H1 (cell line): Measurements from ENCODE around the gene LRRC49. TPM values are rescaled to one million over a fixed set of nuclear protein-coding genes. Genes with fewer than 3 reads are reported as not detected.

Experiments
- CTCF ChIA-PET: fragments of 300-600 bp; sonication (Branson Sonifier 250); formaldehyde crosslinking; loops from one replicate; lab custom pipeline; 2021; ENCODE audit not compliant: partially characterized antibody; lab: Charles Lee
- POLR2A ChIA-PET: fragments of 300-600 bp; sonication (Branson Sonifier 250); formaldehyde crosslinking; loops from one replicate; lab custom pipeline; 2021; ENCODE audit warnings: inconsistent platforms; ENCODE audit not compliant: partially characterized antibody; lab: Charles Lee
- DNase-seq, 2 experiments: peaks; one replicate each; pipeline versions ENCODE4 v3.0.0 to v3.0.0-alpha.2; 2010 to 2022; ENCODE audit warnings: low spot score in 2 of 2, low read depth in 1 of 2, mixed read lengths in 1 of 2
- FAIRE-seq: peaks from 2 replicates; lab custom pipeline; 2011; peaks lifted over from hg19 to GRCh38; lab: Jason Lieb, UNC
- H2AFZ ChIP-seq: 2 replicates; pipeline ENCODE4 v1.8.1; 2012; ENCODE audit warnings: low read length, inconsistent platforms
- H2AK5ac ChIP-seq: 2 replicates; pipeline ENCODE4 v1.6.1; 2013; ENCODE audit warnings: low read depth, low read length
- H2BK120ac ChIP-seq: replicated peaks from 2 replicates; pipeline ENCODE3; 2013; ENCODE audit warnings: low read depth, low read length, inconsistent platforms
- H2BK12ac ChIP-seq: 2 replicates; pipeline ENCODE4 v1.6.1; 2013; ENCODE audit warnings: low read depth, low read length
- H2BK15ac ChIP-seq: 2 replicates; pipeline ENCODE4 v1.6.1; 2013; ENCODE audit warnings: low read length
- H2BK20ac ChIP-seq: 2 replicates; pipeline ENCODE4 v1.6.1; 2013; ENCODE audit warnings: low read length
- H2BK5ac ChIP-seq: 2 replicates; pipeline ENCODE4 v1.6.1; 2013; ENCODE audit warnings: low read depth, low read length
- H3K14ac ChIP-seq: 2 replicates; pipeline ENCODE4 v1.6.1; 2013; ENCODE audit warnings: inconsistent platforms; ENCODE audit not compliant: insufficient read length
- H3K18ac ChIP-seq: 2 replicates; pipeline ENCODE4 v1.6.1; 2013; ENCODE audit warnings: low read length; ENCODE audit errors: extremely low read depth
- H3K23ac ChIP-seq: 2 replicates; pipeline ENCODE4 v1.6.1; 2013; ENCODE audit warnings: inconsistent platforms; ENCODE audit not compliant: insufficient read length
- H3K23me2 ChIP-seq: 2 replicates; pipeline ENCODE4 v1.6.1; 2013; ENCODE audit warnings: low read depth, low read length
- H3K27ac ChIP-seq: 2 replicates; pipeline ENCODE4 v1.6.1; 2011; ENCODE audit warnings: low read depth, low read length, inconsistent platforms
- H3K27me3 ChIP-seq, 4 experiments: replicated peaks in 1 of 4; 1 replicate in 1 of 4; 2 replicates in 3 of 4; pipeline versions ENCODE4 v1.6.1 to v1.8.1; 2011 to 2013; ENCODE audit warnings: low read length in 3 of 4, mild to moderate bottlenecking in 3 of 4, inconsistent platforms in 2 of 4, mixed read lengths in 2 of 4, moderate library complexity in 1 of 4; ENCODE audit not compliant: control insufficient read depth in 3 of 4, insufficient read depth in 3 of 4; ENCODE audit errors: extremely low read depth in 1 of 4
- H3K36me3 ChIP-seq, 4 experiments: 2 replicates each; pipeline versions ENCODE4 v1.6.1 to v1.8.1; 2011 to 2013; ENCODE audit warnings: mild to moderate bottlenecking in 4 of 4, low read length in 3 of 4, moderate library complexity in 2 of 4, control low read depth in 1 of 4, inconsistent platforms in 1 of 4; ENCODE audit not compliant: insufficient read depth in 4 of 4, control insufficient read depth in 2 of 4
- H3K4ac ChIP-seq: replicated peaks from 2 replicates; pipeline ENCODE3; 2013; ENCODE audit warnings: low read length, low read depth, mixed read lengths, inconsistent platforms; ENCODE audit not compliant: insufficient read length
- H3K4me1 ChIP-seq, 4 experiments: replicated peaks in 1 of 4; 1 replicate in 1 of 4; 2 replicates in 3 of 4; pipeline versions ENCODE4 v1.6.1 to v1.8.1; 2011 to 2013; ENCODE audit warnings: low read length in 3 of 4, inconsistent platforms in 2 of 4, mixed read lengths in 1 of 4; ENCODE audit not compliant: insufficient read depth in 4 of 4, control insufficient read depth in 3 of 4
- H3K4me2 ChIP-seq, 2 experiments: 2 replicates each; pipeline versions ENCODE4 v1.6.1 to v1.8.1; 2011 to 2013; ENCODE audit warnings: low read depth in 2 of 2, low read length in 2 of 2, control low read depth in 1 of 2, inconsistent platforms in 1 of 2, mild to moderate bottlenecking in 1 of 2; ENCODE audit not compliant: insufficient read depth in 1 of 2
- H3K4me3 ChIP-seq, 4 experiments: fragments of 200-600, 300-600 bp in 1 of 4; sonication (generic), shearing (Covaris generic), sonication (Bioruptor Twin) in 1 of 4; 2 replicates each; pipeline versions ENCODE4 v1.5.1 to v1.8.1; 2011 to 2016; ENCODE audit warnings: low read length in 4 of 4, low read depth in 3 of 4, control low read depth in 2 of 4, inconsistent platforms in 2 of 4, mild to moderate bottlenecking in 2 of 4, mixed read lengths in 1 of 4, moderate library complexity in 1 of 4; ENCODE audit not compliant: insufficient read depth in 2 of 4; ENCODE audit errors: extremely low read depth in 1 of 4
- H3K56ac ChIP-seq: replicated peaks from 2 replicates; pipeline ENCODE3; 2013; ENCODE audit warnings: low read depth, mild to moderate bottlenecking, mixed read lengths, low read length, inconsistent platforms; ENCODE audit not compliant: insufficient read length
- H3K79me1 ChIP-seq: 2 replicates; pipeline ENCODE4 v1.6.1; 2013; ENCODE audit warnings: low read depth, low read length, control low read depth
- H3K79me2 ChIP-seq, 2 experiments: 2 replicates each; pipeline versions ENCODE4 v1.6.1 to v1.8.1; 2012 to 2013; ENCODE audit warnings: low read length in 2 of 2, mild to moderate bottlenecking in 2 of 2, inconsistent platforms in 1 of 2; ENCODE audit not compliant: insufficient read depth in 2 of 2, control insufficient read depth in 1 of 2
- H3K9ac ChIP-seq, 4 experiments: replicated peaks in 1 of 4; 1 replicate in 1 of 4; 2 replicates in 3 of 4; pipeline versions ENCODE4 v1.6.1 to v1.8.1; 2011 to 2013; ENCODE audit warnings: low read depth in 3 of 4, low read length in 3 of 4, control low read depth in 2 of 4, mild to moderate bottlenecking in 2 of 4, moderate library complexity in 2 of 4, inconsistent platforms in 1 of 4; ENCODE audit errors: extremely low read depth in 1 of 4
- H3K9me3 ChIP-seq, 2 experiments: 2 replicates each; pipeline versions ENCODE4 v1.6.1 to v1.8.1; 2012 to 2013; ENCODE audit warnings: mild to moderate bottlenecking in 2 of 2, moderate library complexity in 2 of 2, control low read depth in 1 of 2, inconsistent platforms in 1 of 2, low read depth in 1 of 2, low read length in 1 of 2, mixed read lengths in 1 of 2; ENCODE audit not compliant: insufficient read depth in 2 of 2
- H4K20me1 ChIP-seq, 2 experiments: replicated peaks in 1 of 2; 2 replicates each; pipeline versions ENCODE3 to v1.8.1; 2011 to 2013; ENCODE audit warnings: inconsistent platforms in 2 of 2, low read length in 2 of 2, mild to moderate bottlenecking in 1 of 2; ENCODE audit not compliant: insufficient read depth in 2 of 2, control insufficient read depth in 1 of 2
- H4K5ac ChIP-seq: 2 replicates; pipeline ENCODE4 v1.6.1; 2013; ENCODE audit warnings: low read length, low read depth, mixed read lengths, inconsistent platforms; ENCODE audit not compliant: insufficient read length
- H4K8ac ChIP-seq: 2 replicates; pipeline ENCODE4 v1.8.0; 2013; ENCODE audit warnings: mild to moderate bottlenecking, moderate library complexity, low read length, inconsistent platforms; ENCODE audit not compliant: insufficient read depth; ENCODE audit errors: extremely low read depth
- H4K91ac ChIP-seq: replicated peaks from 2 replicates; pipeline ENCODE3; 2013; ENCODE audit warnings: low read length, mixed read lengths, inconsistent platforms; ENCODE audit not compliant: insufficient read length
- ASH2L ChIP-seq: fragments of 200-600, 300-600 bp; sonication (generic); IDR thresholded peaks from one replicate; pipeline ENCODE4 v1.7.1; 2017; ENCODE audit warnings: low read length
- NRF1 ChIP-seq: IDR thresholded peaks from 2 replicates; pipeline ENCODE4 v1.6.1; 2011; ENCODE audit warnings: mild to moderate bottlenecking, low read depth, low read length, improper control_type of control experiment
- POU5F1 ChIP-seq: IDR thresholded peaks from 2 replicates; pipeline ENCODE4 v1.6.1; 2011; ENCODE audit warnings: low read depth, mild to moderate bottlenecking, low read length, moderate library complexity
- YY1 ChIP-seq: IDR thresholded peaks from 2 replicates; pipeline ENCODE4 v1.6.1; 2011; ENCODE audit warnings: low read depth, mild to moderate bottlenecking, low read length
- polyA plus RNA-seq, 7 experiments: library from polyadenylated mRNA; depleted of rRNA in 3 of 7; stranded (reverse) in 5 of 7; unstranded in 2 of 7; fragments of >200 nt in 5 of 7; fragments of 200-250 nt in 2 of 7; gene quantifications; 1 replicate in 5 of 7; 2 replicates in 1 of 7; 4 replicates in 1 of 7; pipeline versions ENCODE4 v1.2.1 to v1.2.3, GENCODE V29; 2011 to 2013; ENCODE audit warnings: missing spikeins in 2 of 7, mixed read lengths in 2 of 7
- total RNA-seq: library from RNA; stranded (reverse); fragmentation: NEBNext Ultra II Directional; extraction: Animal tissue kit (Norgen Biotek cat#: 25700); gene quantifications from 2 replicates; pipeline ENCODE4 v1.2.1, GENCODE V29; 2021

LRRC49 gene
- total and polyA plus RNA-seq, 2 of the 8 experiments (the other 6 are each of a cell fraction or from before 2014, with no cell fraction given): 5.0 to 10.4 TPM

DNA sequence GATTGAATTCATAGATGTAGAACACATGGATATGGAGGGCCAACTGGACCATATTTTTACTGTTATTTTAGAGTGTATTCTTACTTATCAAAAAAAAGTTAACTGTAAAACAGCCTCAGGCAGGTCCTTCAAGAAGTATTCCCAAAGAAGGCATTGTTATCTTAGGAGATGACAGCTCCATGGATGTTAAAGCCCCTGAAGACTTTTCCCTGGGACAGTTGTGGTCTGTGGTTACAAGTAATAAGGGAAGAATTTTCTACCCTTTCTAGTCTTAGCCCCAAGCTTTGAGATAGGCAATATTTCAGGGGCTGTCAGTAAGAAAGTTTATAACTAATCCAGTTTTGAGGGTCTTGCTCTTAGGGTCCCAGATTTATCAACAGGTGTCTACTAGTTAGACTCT, 62.5 kb downstream of the LRRC49 start:
- H3K4me2 ChIP-seq: no peak overlapping the region
- H2BK12ac ChIP-seq: no peak overlapping the region
- no peak overlapping the region for H2AK5ac ChIP-seq
- H3K79me2 ChIP-seq: no peaks in the 10 kb centered on the region
- no peak overlapping the region for H4K8ac ChIP-seq
- no peaks in the 10 kb centered on the region for H3K79me1 ChIP-seq
- H3K18ac ChIP-seq: no peak overlapping the region
- H3K14ac ChIP-seq: no peak overlapping the region
- H3K23ac ChIP-seq: no peak overlapping the region
- H4K5ac ChIP-seq: no peak overlapping the region
- H2AFZ ChIP-seq: no peak overlapping the region
- DNase-seq (no peak), FAIRE-seq (no peak)
- no peaks in the 10 kb centered on the region for H3K9me3 ChIP-seq
- no peak overlapping the region for H4K91ac ChIP-seq
- ChIA-PET POLR2A (no interaction called here), CTCF (no interaction called here)
- H2BK5ac ChIP-seq: no peak overlapping the region
- no peaks in the 10 kb centered on the region for H3K4me1 ChIP-seq
- no peaks in the 10 kb centered on the region for H4K20me1 ChIP-seq
- no peak overlapping the region for H2BK15ac ChIP-seq
- H3K27ac ChIP-seq: no peak overlapping the region
- H2BK120ac ChIP-seq: no peak overlapping the region
- H3K4ac ChIP-seq: no peak overlapping the region
- no peaks in the 10 kb centered on the region for H3K23me2 ChIP-seq
- no peak overlapping the region for H3K56ac ChIP-seq
- no peaks in the 10 kb centered on the region for H3K27me3 ChIP-seq
- no peak overlapping the region for H3K9ac ChIP-seq
- H3K4me3 ChIP-seq: no peak overlapping the region
- no peak overlapping the region for H2BK20ac ChIP-seq
- no peaks in the 10 kb centered on the region for H3K36me3 ChIP-seq
- TF ChIP-seq POU5F1 (no peak), YY1 (no peak), NRF1 (no peak), ASH2L (no peak)
